ENCODE measurements around the gene RAB33A. TPM values are rescaled to one million over a fixed set of nuclear protein-coding genes. Genes with fewer than 3 reads are reported as not detected.
"Not testable (repeated sequence)": the region's sequence is repeated elsewhere in the genome, so short reads cannot be mapped to it uniquely, and the experiment has no call there.

Gene RAB33A
- total RNA-seq, 2 experiments from 2014 or later, result 24.0 to 24.7 TPM

DNA sequence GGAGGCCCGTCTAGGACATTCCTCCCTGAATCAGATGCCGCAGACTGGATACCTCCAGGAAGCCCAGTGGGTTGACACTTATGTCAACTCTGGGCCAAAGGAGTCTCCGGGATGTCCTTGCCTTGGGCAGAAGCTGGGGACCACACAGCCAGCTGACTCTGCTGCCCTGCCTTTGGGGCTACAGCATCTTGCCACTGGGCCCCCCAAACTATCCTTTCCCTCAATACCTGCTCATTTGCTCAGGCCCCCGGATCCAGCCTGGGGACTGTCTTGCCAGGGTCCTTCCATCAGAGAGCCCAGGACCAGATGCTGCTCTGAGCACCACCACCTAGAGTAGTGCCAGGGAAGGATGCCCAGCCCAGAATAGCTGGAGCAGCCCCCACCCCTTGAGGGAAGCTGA lies 19.0 kb downstream of the RAB33A start:
- POLR2A ChIA-PET, result no interaction called here
- DNase-seq (no peak), ATAC-seq (no peak)
- no peaks in the 10 kb centered on the region for H3K9me3 Mint-ChIP-seq (ENCODE audit: low read depth)
- CTCF ChIA-PET, result interaction anchor here (0.8 to 2.0 kb wide), 5 partner anchors 12 to 754 kb away, joined by 3 to 11 read pairs (median 5); no protein-coding TSS in a partner anchor
- intact Hi-C loops (cut with DNase I, micrococcal nuclease), result loop anchor here (5.0 to 10.0 kb wide), 5 partner anchors 44 to 588 kb away; no protein-coding TSS in a partner anchor
- no peaks in the 10 kb centered on the region for H3K4me1 Mint-ChIP-seq
- no peak overlapping the region for H3K4me3 Mint-ChIP-seq
- no peaks in the 10 kb centered on the region for H3K36me3 Mint-ChIP-seq (ENCODE audit: low read depth)
- H3K27me3 Mint-ChIP-seq, result no peaks in the 10 kb centered on the region
- no peak overlapping the region for H3K27ac Mint-ChIP-seq

DNA sequence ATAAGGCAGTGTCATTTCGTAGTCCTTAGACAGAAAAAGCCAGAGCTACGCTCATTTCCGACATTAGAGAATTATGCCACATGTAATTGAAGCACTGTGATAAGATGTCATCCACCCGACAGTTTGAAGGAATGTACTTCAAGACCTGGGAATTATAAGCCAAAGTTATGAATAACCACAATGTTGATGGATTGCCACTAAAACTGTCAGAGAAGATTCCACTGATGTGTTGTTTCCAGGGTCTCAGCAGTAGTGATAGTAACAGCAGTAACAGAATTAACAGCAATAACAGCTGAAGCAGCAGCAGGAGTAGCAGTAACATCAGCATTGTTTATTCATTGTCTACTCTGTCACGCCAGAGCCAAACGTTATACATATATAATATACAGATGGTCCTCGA lies 24.7 kb downstream of the RAB33A start:
- H3K9me3 Mint-ChIP-seq (ENCODE audit: low read depth), result no peaks in the 10 kb centered on the region
- CTCF ChIA-PET, result interaction anchor here (0.7 to 1.5 kb wide), 2 partner anchors 9 to 12 kb away, joined by 3 to 4 read pairs; no protein-coding TSS in a partner anchor
- intact Hi-C loops (cut with DNase I, micrococcal nuclease), result loop anchor here in 1 of 2 experiments (10.0 kb wide), 2 partner anchors 52 to 592 kb away; no protein-coding TSS in a partner anchor

DNA sequence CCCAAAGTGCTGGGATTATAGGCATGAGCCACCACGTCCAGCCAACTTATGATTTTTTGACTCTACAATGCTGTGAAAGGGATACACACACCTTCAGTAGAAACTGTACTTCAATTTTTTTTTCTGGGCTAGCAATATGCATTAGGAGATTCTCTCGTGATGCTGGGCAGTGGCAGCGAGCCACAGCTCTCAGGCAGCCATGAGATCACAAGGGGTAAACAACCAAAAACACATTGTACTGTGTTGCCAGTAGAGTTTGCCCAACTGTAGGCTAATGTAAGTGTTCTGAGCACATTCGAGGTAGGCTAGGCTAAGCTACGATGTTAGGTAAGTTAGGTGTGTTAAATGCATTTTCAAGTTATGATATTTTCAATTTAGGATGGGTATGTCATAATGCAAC lies 25.7 kb downstream of the RAB33A start:
- H3K9me3 Mint-ChIP-seq (ENCODE audit: low read depth), result no peaks in the 10 kb centered on the region
- DNase-seq (no peak), ATAC-seq (no peak)
- H3K27me3 Mint-ChIP-seq, result no peaks in the 10 kb centered on the region
- H3K36me3 Mint-ChIP-seq (ENCODE audit: low read depth), result no peaks in the 10 kb centered on the region
- no peaks in the 10 kb centered on the region for H3K4me1 Mint-ChIP-seq
- H3K27ac Mint-ChIP-seq, result no peak overlapping the region
- intact Hi-C loops (cut with DNase I, micrococcal nuclease), result loop anchor here in 1 of 2 experiments (10.0 kb wide), 2 partner anchors 53 to 593 kb away; no protein-coding TSS in a partner anchor
- H3K4me3 Mint-ChIP-seq, result no peak overlapping the region
- POLR2A ChIA-PET, result no interaction called here
- CTCF ChIA-PET, result interaction anchor here (1.5 kb wide), 1 partner anchor 11 kb away, joined by 4 read pairs; no protein-coding TSS in a partner anchor

More for the DNA sequence above, 24.7 kb downstream of the RAB33A start:
- Mint-ChIP-seq H3K4me1 (no peaks in the 10 kb centered on the region), H3K36me3 (ENCODE audit: low read depth) (no peaks in the 10 kb centered on the region), H3K27me3 (no peaks in the 10 kb centered on the region), H3K27ac (no peak overlapping the region), H3K4me3 (no peak overlapping the region)
- POLR2A ChIA-PET, result no interaction called here
- ATAC-seq (no peak), DNase-seq (no peak)

DNA sequence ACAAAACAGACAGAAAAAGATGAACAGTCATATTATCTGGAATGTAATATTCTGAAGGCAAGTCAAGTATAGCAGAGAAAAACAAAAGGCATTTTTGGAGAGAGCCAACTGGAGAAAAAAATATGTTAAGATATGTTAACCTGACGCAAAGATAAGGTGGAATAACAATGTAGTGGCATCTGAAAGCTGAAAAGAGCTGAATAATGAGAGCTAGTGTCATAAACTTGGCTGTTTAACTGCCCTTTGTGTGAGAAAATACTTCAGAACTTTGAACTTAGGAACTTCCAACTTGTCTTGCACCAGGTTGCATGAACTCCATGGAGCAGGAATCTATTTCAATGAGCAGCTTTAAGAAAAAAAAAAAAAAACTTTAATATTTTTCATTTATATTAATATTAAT lies 32.9 kb downstream of the RAB33A start:
- H3K27ac Mint-ChIP-seq, result no peak overlapping the region
- ATAC-seq, result no peak
- DNase-seq, result no peak
- H3K4me1 Mint-ChIP-seq, result no peaks in the 10 kb centered on the region
- POLR2A ChIA-PET, result no interaction called here
- peaks cover 4% of the 10 kb centered on the region for H3K36me3 Mint-ChIP-seq (ENCODE audit: low read depth)
- CTCF ChIA-PET, result no interaction called here
- H3K4me3 Mint-ChIP-seq, result no peak overlapping the region
- H3K9me3 Mint-ChIP-seq (ENCODE audit: low read depth), result no peaks in the 10 kb centered on the region
- intact Hi-C loops (cut with DNase I, micrococcal nuclease), result no loop called here
- H3K27me3 Mint-ChIP-seq, result no peaks in the 10 kb centered on the region

DNA sequence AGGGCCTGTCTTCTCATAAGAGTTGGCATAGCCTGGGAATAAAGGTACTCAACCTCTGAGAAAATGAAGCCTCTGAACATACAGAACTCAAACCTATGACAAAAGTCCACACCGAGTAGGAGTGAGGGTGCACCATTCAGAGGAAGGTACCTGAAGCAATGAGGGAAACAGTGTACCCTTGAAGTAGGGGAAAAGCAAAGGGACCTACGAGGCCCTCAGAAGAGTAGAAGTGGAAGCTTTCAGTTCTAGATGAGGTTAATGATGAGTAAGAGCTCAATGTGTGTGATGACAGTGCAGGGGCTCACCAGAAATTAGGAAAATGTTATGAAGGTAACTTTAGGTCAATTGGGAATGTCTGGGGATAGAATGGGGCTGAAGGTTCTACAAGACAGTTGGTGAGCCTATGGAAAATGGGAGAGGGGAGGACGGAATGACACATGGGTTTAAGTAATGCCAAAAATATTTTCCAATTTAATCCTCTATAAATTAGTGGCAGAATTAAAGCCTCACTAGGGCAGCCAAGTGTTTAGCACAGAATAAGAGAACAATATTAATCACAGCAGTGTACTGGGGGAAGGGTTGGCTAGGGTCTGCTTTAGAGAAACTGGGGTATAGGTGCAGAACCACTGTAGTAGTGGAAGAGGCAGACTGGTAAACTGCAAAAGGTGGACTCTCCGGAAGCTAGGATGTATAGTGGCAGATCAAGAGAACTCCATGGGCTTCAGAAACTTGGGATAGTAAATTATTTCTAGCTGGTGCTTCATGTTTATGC lies 39.8 kb downstream of the RAB33A start:
- intact Hi-C loops (cut with DNase I, micrococcal nuclease), result loop anchor here (5.0 kb wide), 1 partner anchor 56 kb away; the partner anchor contains the start of gene ZNF280C (in 2 of the 2)
- H3K27ac Mint-ChIP-seq, result peak overlapping the region; percentile 93
- ChIA-PET POLR2A (interaction anchor here (0.6 kb wide), 1 partner anchor 90 kb away, joined by 4 read pairs; no protein-coding TSS in a partner anchor), CTCF (interaction anchor here (0.5 to 2.0 kb wide), 6 partner anchors 20 to 151 kb away, joined by 3 to 5 read pairs (median 4); no protein-coding TSS in a partner anchor)
- H3K27me3 Mint-ChIP-seq, result no peaks in the 10 kb centered on the region
- H3K4me3 Mint-ChIP-seq, result peak overlapping the region; percentile 44
- H3K36me3 Mint-ChIP-seq (ENCODE audit: low read depth), result peaks cover 23% of the 10 kb centered on the region
- ATAC-seq, result peak; percentile 63
- no peaks in the 10 kb centered on the region for H3K9me3 Mint-ChIP-seq (ENCODE audit: low read depth)
- H3K4me1 Mint-ChIP-seq, result peaks cover 28% of the 10 kb centered on the region
- DNase-seq, result no peak

DNA sequence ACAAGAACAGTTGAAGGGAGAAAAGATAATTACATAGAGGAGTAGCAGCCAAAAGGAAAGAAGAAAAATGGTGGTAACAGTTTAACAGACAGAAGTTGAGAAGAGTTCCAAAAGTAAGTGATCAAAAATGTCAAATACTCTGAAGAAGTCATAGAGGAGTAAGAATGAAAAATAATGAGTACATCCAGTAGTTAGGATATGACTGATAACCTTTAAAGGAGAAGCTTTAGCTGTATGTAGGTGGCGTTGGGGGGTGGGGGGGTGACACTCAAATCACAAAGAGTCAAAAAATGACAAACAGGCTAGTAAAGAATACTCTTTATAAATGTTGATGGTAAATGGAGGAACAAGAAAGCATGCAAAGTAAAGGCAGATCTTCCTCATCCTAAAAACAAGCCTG lies 40.6 kb downstream of the RAB33A start:
- ATAC-seq, result peak; percentile 86
- Mint-ChIP-seq H3K4me3 (peak overlapping the region; percentile 44), H3K9me3 (ENCODE audit: low read depth) (no peaks in the 10 kb centered on the region), H3K27ac (peak overlapping the region; percentile 93), H3K27me3 (no peaks in the 10 kb centered on the region), H3K4me1 (peaks cover 28% of the 10 kb centered on the region), H3K36me3 (ENCODE audit: low read depth) (peaks cover 24% of the 10 kb centered on the region)
- ChIA-PET POLR2A (interaction anchor here (0.6 kb wide), 1 partner anchor 90 kb away, joined by 4 read pairs; no protein-coding TSS in a partner anchor), CTCF (no interaction called here)
- intact Hi-C loops (cut with DNase I, micrococcal nuclease), result loop anchor here (5.0 kb wide), 1 partner anchor 55 kb away; the partner anchor contains the start of gene ZNF280C (in 2 of the 2)
- no peak for DNase-seq

DNA sequence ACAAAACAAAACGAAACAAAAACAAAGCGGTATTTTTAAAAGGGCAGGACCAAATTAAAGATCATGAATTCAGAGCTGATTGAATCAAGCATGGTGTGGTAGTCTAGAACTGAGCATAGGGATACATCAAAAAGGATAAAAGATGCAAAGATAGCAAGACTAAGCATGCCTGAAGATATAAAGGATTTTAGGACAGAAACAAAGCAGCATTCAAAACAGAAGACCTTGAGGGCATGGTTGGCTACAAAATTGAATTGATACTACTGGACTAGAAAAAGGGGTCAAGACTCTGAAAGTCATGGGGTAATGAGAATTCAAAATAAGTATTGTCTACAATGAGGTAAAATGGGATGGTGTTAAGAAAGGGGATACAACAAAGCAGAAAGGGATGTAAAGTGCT lies 41.6 kb downstream of the RAB33A start:
- Mint-ChIP-seq H3K9me3 (ENCODE audit: low read depth) (no peaks in the 10 kb centered on the region), H3K4me1 (peaks cover 28% of the 10 kb centered on the region), H3K4me3 (no peak overlapping the region), H3K27ac (peak overlapping the region; percentile 78), H3K27me3 (no peaks in the 10 kb centered on the region), H3K36me3 (ENCODE audit: low read depth) (peaks cover 24% of the 10 kb centered on the region)
- ChIA-PET CTCF (no interaction called here), POLR2A (no interaction called here)
- intact Hi-C loops (cut with DNase I, micrococcal nuclease), result loop anchor here (5.0 kb wide), 1 partner anchor 54 kb away; the partner anchor contains the start of gene ZNF280C (in 2 of the 2)
- DNase-seq (no peak), ATAC-seq (no peak)

DNA sequence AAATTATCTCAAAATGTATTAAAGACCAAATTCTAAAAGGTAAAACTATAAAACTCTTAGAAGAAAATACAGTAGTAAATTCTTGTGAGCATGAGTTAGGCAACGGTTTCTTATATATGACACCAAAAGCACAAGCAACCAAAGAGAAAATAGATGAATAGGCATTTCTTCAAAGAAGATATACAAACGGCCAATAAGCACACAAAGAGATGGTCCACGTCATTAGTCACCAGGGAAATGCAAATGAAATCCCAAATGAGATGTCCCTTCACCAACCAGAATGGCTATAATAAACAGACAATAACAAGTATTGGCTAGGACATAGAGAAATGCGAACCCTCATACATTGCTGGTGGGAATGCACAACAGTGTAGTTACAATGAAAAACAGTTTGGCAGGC lies 44.6 kb downstream of the RAB33A start:
- H3K27me3 Mint-ChIP-seq, result no peaks in the 10 kb centered on the region
- no peaks in the 10 kb centered on the region for H3K9me3 Mint-ChIP-seq (ENCODE audit: low read depth)
- CTCF ChIA-PET, result no interaction called here
- DNase-seq (no peak), ATAC-seq (no peak)
- no peak overlapping the region for H3K4me3 Mint-ChIP-seq
- H3K4me1 Mint-ChIP-seq, result peaks cover 24% of the 10 kb centered on the region
- POLR2A ChIA-PET, result no interaction called here
- intact Hi-C loops (cut with DNase I, micrococcal nuclease), result no loop called here
- no peak overlapping the region for H3K27ac Mint-ChIP-seq
- H3K36me3 Mint-ChIP-seq (ENCODE audit: low read depth), result peaks cover 22% of the 10 kb centered on the region

DNA sequence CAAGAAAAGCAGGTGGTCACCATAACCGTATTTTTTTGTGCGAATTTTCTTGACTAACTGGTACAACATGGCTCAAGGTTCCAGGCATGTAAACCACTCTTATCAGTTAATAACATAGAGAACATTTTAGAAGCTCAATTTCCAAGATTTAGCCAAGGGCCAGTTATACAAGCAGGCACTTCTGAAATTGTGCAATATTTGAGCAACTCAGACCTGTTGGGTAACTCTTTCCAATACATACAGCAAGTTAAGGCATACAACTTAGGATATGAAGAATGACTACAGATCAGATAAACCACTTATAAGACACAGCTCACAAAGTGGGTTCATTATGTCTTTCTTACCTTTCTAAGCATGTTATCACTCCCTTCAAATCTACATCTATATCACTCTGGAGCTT lies 53.0 kb downstream of the RAB33A start:
- no peak overlapping the region for H3K4me3 Mint-ChIP-seq
- DNase-seq, result no peak
- H3K27me3 Mint-ChIP-seq, result no peaks in the 10 kb centered on the region
- H3K9me3 Mint-ChIP-seq (ENCODE audit: low read depth), result no peaks in the 10 kb centered on the region
- CTCF ChIA-PET, result interaction anchor here (0.7 kb wide), 1 partner anchor 673 kb away, joined by 3 read pairs; no protein-coding TSS in a partner anchor
- peaks cover 12% of the 10 kb centered on the region for H3K36me3 Mint-ChIP-seq (ENCODE audit: low read depth)
- POLR2A ChIA-PET, result no interaction called here
- ATAC-seq, result no peak
- intact Hi-C loops (cut with DNase I, micrococcal nuclease), result no loop called here
- H3K4me1 Mint-ChIP-seq, result no peaks in the 10 kb centered on the region
- no peak overlapping the region for H3K27ac Mint-ChIP-seq

DNA sequence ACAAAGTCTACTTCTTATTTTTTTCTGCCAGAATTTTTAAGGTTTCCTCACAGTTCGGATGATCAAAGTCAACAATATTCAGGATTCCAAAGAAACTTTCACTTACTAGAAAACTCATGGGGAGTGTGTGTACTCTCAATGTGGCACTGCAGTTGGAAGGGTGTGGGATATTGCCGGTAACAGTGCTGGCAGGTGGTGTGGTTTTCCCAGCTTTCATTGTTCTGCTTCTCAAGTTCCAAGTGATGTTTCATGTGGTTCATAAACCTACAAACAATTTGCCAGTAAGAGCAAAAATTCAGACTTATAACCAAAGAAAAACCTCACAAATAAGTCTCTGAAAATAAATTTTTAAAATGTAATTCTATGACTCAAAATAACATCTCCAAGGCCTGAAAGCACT lies 57.1 kb downstream of the RAB33A start:
- Mint-ChIP-seq H3K27me3 (no peaks in the 10 kb centered on the region), H3K4me3 (no peak overlapping the region), H3K36me3 (ENCODE audit: low read depth) (peaks cover 21% of the 10 kb centered on the region), H3K27ac (no peak overlapping the region), H3K9me3 (ENCODE audit: low read depth) (no peaks in the 10 kb centered on the region), H3K4me1 (no peaks in the 10 kb centered on the region)
- intact Hi-C loops (cut with DNase I, micrococcal nuclease), result no loop called here
- ChIA-PET CTCF (interaction anchor here (0.6 to 1.6 kb wide), 2 partner anchors 149 to 1427 kb away, joined by 3 to 5 read pairs; no protein-coding TSS in a partner anchor), POLR2A (no interaction called here)
- ATAC-seq, result no peak
- no peak for DNase-seq

DNA sequence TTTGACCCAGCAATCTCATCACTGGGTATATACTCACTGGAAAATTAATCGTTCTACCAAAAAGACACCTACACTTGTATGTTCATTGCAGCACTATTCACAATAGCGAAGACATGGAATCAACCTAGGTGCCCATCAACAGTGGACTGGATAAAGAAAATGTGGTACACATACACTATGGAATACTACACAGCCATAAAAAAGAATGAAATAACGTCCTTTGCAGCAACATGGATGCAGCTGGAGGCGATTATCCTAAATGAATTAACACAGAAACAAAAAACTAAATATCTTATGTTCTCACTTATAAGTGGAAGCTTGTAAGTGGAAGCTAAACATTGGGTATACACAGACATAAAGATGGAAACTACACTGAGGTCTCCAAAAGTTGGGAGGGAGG lies 59.4 kb downstream of the RAB33A start:
- ATAC-seq; DNase-seq; H3K4me1 Mint-ChIP-seq; H3K9me3 Mint-ChIP-seq (ENCODE audit: low read depth); H3K27ac Mint-ChIP-seq; intact Hi-C loops (cut with DNase I, micrococcal nuclease); POLR2A ChIA-PET; H3K4me3 Mint-ChIP-seq; H3K27me3 Mint-ChIP-seq: not testable (repeated sequence)
- CTCF ChIA-PET, result interaction anchor here (0.6 kb wide), 1 partner anchor 56 kb away, joined by 3 read pairs; no protein-coding TSS in a partner anchor
- H3K36me3 Mint-ChIP-seq (ENCODE audit: low read depth), result peaks cover 24% of the 10 kb centered on the region

Measured in activated CD4-positive, alpha-beta T cell treated with anti-CD3 and anti-CD28 coated beads for 36 hours (primary cell).